ENCODE results near the gene LSM14B.

GRCh38 chr20:62141043-62141396 is 18.7 kb downstream of the LSM14B start:
- no peak for TF ChIP-seq POLR2A (IDR thresholded peaks at IDR 0.05)
- TF ChIP-seq POLR2AphosphoS5 (IDR thresholded peaks at IDR 0.05; ENCODE audit: insufficient read depth in 1 of 2, low read depth in 1 of 2) = no peak

Data from vagina (tissue), 2 donors.